Glutamatergic neuron (in vitro differentiated cells): ENCODE results near the gene EYS. TPM values are rescaled to one million over a fixed set of nuclear protein-coding genes. Genes with fewer than 3 reads are reported as not detected.

ENCODE experiments used
- DNase-seq: peaks from one replicate; pipeline ENCODE4 v3.0.0; 2022
- H3K27ac Mint-ChIP-seq: one replicate; pipeline ENCODE4 v1.8.0; 2020; ENCODE audit warnings: mild to moderate bottlenecking, mixed read lengths, inconsistent platforms; ENCODE audit not compliant: unreplicated experiment
- H3K27me3 Mint-ChIP-seq: one replicate; pipeline ENCODE4 v1.8.0; 2020; ENCODE audit warnings: mild to moderate bottlenecking, moderate library complexity, mixed read lengths, inconsistent platforms; ENCODE audit not compliant: unreplicated experiment
- H3K36me3 Mint-ChIP-seq: one replicate; pipeline ENCODE4 v1.8.0; 2020; ENCODE audit warnings: mild to moderate bottlenecking, mixed read lengths, inconsistent platforms; ENCODE audit not compliant: unreplicated experiment
- H3K4me1 Mint-ChIP-seq: one replicate; pipeline ENCODE4 v1.8.0; 2020; ENCODE audit warnings: mild to moderate bottlenecking, low read depth, mixed read lengths, inconsistent platforms; ENCODE audit not compliant: unreplicated experiment
- H3K4me3 Mint-ChIP-seq: one replicate; pipeline ENCODE4 v1.8.0; 2020; ENCODE audit warnings: mild to moderate bottlenecking, mixed read lengths, inconsistent platforms; ENCODE audit not compliant: unreplicated experiment
- H3K9me3 Mint-ChIP-seq: one replicate; pipeline ENCODE4 v1.8.0; 2020; ENCODE audit warnings: mild to moderate bottlenecking, moderate library complexity, mixed read lengths, inconsistent platforms; ENCODE audit not compliant: unreplicated experiment
- total RNA-seq: library from RNA; stranded (reverse); fragmentation: NEBNext Ultra II Directional; extraction: Animal tissue kit (Norgen Biotek cat#: 25700); gene quantifications from one replicate; pipeline ENCODE4 v1.2.1, GENCODE V29; 2021; ENCODE audit not compliant: unreplicated experiment
- TF ChIP-seq, protein P1 (sequence below): fragments of 200-600 bp; sonication (generic); IDR thresholded peaks from one replicate; pipeline ENCODE4 v1.5.0; 2021; ENCODE audit not compliant: partially characterized antibody, unreplicated experiment

EYS gene
- total RNA-seq, 1 donor from 2014 or later: 13.2 TPM

- H3K4me3 Mint-ChIP-seq: no peak overlapping the region
- TF ChIP-seq, protein P1, sequence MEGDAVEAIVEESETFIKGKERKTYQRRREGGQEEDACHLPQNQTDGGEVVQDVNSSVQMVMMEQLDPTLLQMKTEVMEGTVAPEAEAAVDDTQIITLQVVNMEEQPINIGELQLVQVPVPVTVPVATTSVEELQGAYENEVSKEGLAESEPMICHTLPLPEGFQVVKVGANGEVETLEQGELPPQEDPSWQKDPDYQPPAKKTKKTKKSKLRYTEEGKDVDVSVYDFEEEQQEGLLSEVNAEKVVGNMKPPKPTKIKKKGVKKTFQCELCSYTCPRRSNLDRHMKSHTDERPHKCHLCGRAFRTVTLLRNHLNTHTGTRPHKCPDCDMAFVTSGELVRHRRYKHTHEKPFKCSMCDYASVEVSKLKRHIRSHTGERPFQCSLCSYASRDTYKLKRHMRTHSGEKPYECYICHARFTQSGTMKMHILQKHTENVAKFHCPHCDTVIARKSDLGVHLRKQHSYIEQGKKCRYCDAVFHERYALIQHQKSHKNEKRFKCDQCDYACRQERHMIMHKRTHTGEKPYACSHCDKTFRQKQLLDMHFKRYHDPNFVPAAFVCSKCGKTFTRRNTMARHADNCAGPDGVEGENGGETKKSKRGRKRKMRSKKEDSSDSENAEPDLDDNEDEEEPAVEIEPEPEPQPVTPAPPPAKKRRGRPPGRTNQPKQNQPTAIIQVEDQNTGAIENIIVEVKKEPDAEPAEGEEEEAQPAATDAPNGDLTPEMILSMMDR: no peak
- no peak for DNase-seq
- H3K36me3 Mint-ChIP-seq: peaks cover 8% of the 10 kb centered on the region
- no peak overlapping the region for H3K27ac Mint-ChIP-seq
- H3K4me1 Mint-ChIP-seq: no peaks in the 10 kb centered on the region
- H3K27me3 Mint-ChIP-seq: no peaks in the 10 kb centered on the region
- peaks cover 9% of the 10 kb centered on the region for H3K9me3 Mint-ChIP-seq
Measured at GRCh38 chr6:64090352-64090751, 1616.7 kb downstream of the EYS start.

- Mint-ChIP-seq H3K4me1 (no peaks in the 10 kb centered on the region), H3K27ac (no peak overlapping the region), H3K27me3 (no peaks in the 10 kb centered on the region), H3K4me3 (no peak overlapping the region), H3K36me3 (no peaks in the 10 kb centered on the region), H3K9me3 (no peaks in the 10 kb centered on the region)
- TF ChIP-seq, protein P1: no peak
- DNase-seq: no peak
Measured at GRCh38 chr6:64085126-64085525, 1621.9 kb downstream of the EYS start.

GRCh38 chr6:64084185-64084663 is 1622.8 kb downstream of the EYS start:
- peaks cover 1% of the 10 kb centered on the region for H3K9me3 Mint-ChIP-seq
- TF ChIP-seq, protein P1: no peak
- no peaks in the 10 kb centered on the region for H3K36me3 Mint-ChIP-seq
- no peaks in the 10 kb centered on the region for H3K27me3 Mint-ChIP-seq
- H3K4me3 Mint-ChIP-seq: no peak overlapping the region
- no peak for DNase-seq
- no peak overlapping the region for H3K27ac Mint-ChIP-seq
- no peaks in the 10 kb centered on the region for H3K4me1 Mint-ChIP-seq

DNA sequence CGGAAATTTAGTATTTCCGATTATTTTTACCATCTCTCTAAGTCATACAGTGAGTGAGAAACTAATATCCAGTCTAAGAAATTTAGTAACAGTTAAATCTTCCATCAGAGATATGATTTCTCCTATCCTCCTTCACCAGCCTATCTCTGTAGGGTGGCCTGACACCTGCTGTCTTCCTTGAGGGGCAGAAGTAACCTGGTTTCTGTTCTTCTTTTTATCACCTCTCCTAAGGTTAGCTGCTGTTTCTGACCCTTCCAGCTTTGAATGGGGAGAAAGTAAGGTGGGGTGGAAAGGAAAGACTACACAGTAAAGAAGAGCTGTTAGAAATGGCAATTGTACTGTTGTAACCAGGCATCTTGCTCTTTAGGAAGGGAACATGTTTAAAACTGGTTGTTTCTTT is 1623.8 kb downstream of the EYS start:
- H3K4me1 Mint-ChIP-seq: no peaks in the 10 kb centered on the region
- H3K9me3 Mint-ChIP-seq: peaks cover 1% of the 10 kb centered on the region
- TF ChIP-seq, protein P1: no peak
- DNase-seq: no peak
- no peaks in the 10 kb centered on the region for H3K36me3 Mint-ChIP-seq
- H3K4me3 Mint-ChIP-seq: no peak overlapping the region
- no peaks in the 10 kb centered on the region for H3K27me3 Mint-ChIP-seq
- no peak overlapping the region for H3K27ac Mint-ChIP-seq

DNA sequence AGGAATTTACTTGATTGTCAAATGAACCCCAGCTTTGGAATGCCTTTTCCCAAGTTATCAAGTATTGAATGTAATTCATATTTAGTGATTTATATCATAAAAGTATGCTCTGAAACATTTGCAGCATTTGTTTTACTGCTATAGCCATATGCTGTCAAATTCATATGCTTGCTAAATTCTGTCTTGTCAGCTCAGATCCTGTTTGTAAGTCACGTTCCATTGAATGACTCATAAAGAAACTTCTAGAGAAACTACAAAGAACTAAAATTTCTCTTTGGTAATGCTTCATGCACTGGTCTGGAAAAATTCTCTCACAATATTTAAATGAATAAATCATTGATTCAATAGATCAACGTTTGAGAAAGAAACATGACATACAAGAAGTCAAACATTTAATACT is 1625.6 kb downstream of the EYS start:
- Mint-ChIP-seq H3K27ac (no peak overlapping the region), H3K4me3 (no peak overlapping the region), H3K27me3 (no peaks in the 10 kb centered on the region), H3K9me3 (peaks cover 1% of the 10 kb centered on the region), H3K4me1 (no peaks in the 10 kb centered on the region), H3K36me3 (no peaks in the 10 kb centered on the region)
- DNase-seq: no peak
- TF ChIP-seq, protein P1: no peak
